ENCODE measurements around the gene PDE10A. TPM values are rescaled to one million over a fixed set of nuclear protein-coding genes. Genes with fewer than 3 reads are reported as not detected.

Gene PDE10A
- total and polyA plus RNA-seq, 2 of the 8 experiments (the other 6 are each of a cell fraction or from before 2014, with no cell fraction given) = 1.1 to 2.4 TPM

DNA sequence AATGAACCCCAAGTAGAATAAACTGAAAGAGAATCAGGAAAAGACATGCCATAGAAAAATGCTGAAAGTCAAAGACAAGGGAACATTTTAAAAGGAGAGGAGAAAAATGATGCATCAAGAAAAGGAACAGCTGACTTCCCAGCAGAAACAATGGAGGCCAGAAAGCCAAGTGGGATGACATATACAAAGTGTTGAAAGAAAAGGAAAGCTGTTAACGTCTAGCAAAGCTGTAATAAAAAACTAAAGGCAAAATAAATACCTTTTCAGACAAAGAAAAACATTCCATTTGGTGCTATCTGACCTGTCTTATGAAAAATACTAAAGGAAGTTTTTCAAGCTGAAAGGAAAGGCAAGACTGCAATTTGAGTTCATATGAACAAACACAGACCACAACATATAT lies 34.1 kb upstream of the PDE10A start:
- no peaks in the 10 kb centered on the region for H3K79me1 ChIP-seq (ENCODE audit: low read depth, low read length)
- FAIRE-seq (no peak), DNase-seq (ENCODE audit: low read depth in 1 of 2, low spot score in 2 of 2) (no peak)
- no peaks in the 10 kb centered on the region for H4K20me1 ChIP-seq (replicated peaks in 1 of 2; ENCODE audit: control insufficient read depth in 1 of 2, insufficient read depth in 2 of 2, low read length in 2 of 2)
- H3K4ac ChIP-seq (replicated peaks; ENCODE audit: insufficient read length, low read depth, low read length) = no peak overlapping the region
- H2BK12ac ChIP-seq (ENCODE audit: low read depth, low read length) = no peak overlapping the region
- H3K18ac ChIP-seq (ENCODE audit: extremely low read depth, low read length) = no peak overlapping the region
- H2AFZ ChIP-seq (ENCODE audit: low read length) = no peak overlapping the region
- no peak overlapping the region for H3K14ac ChIP-seq (ENCODE audit: insufficient read length)
- H4K5ac ChIP-seq (ENCODE audit: insufficient read length, low read depth, low read length) = no peak overlapping the region
- no peak overlapping the region for H2BK5ac ChIP-seq (ENCODE audit: low read depth, low read length)
- H3K23me2 ChIP-seq (ENCODE audit: low read depth, low read length) = peaks cover 3% of the 10 kb centered on the region; the same call in 1 of the 2 replicates
- 65% methylated on average over 1 of the region's 1 CpG; no CpG with 5 or more reads in 1 of the 2 experiments for WGBS, 2 experiments (ENCODE audit: extremely low coverage in 1 of 2, insufficient coverage in 1 of 2, insufficient read length in 1 of 2, insufficient replicate concordance in 2 of 2, low coverage in 1 of 2, low lambda C conversion rate in 2 of 2, missing lambda C conversion rate in 1 of 2)
- TF ChIP-seq EP300 (IDR thresholded peaks at IDR 0.05; ENCODE audit: borderline replicate concordance in 1 of 2, low read depth in 2 of 2, low read length in 2 of 2) = no peak
- no peak for TF ChIP-seq KDM5A (IDR thresholded peaks at IDR 0.05; ENCODE audit: low read length)
- TF ChIP-seq KDM4A (IDR thresholded peaks at IDR 0.05; ENCODE audit: low read depth, low read length, severe bottlenecking) = no peak
- TF ChIP-seq, protein P1, sequence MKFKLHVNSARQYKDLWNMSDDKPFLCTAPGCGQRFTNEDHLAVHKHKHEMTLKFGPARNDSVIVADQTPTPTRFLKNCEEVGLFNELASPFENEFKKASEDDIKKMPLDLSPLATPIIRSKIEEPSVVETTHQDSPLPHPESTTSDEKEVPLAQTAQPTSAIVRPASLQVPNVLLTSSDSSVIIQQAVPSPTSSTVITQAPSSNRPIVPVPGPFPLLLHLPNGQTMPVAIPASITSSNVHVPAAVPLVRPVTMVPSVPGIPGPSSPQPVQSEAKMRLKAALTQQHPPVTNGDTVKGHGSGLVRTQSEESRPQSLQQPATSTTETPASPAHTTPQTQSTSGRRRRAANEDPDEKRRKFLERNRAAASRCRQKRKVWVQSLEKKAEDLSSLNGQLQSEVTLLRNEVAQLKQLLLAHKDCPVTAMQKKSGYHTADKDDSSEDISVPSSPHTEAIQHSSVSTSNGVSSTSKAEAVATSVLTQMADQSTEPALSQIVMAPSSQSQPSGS (IDR thresholded peaks at IDR 0.05; ENCODE audit: low read length) = no peak
- no peak for TF ChIP-seq ZNF274 (IDR thresholded peaks at IDR 0.05; ENCODE audit: borderline replicate concordance, extremely low read depth, low read length)
- TF ChIP-seq HDAC6 (IDR thresholded peaks at IDR 0.05; ENCODE audit: low read depth, low read length) = no peak
- TF ChIP-seq BACH1 (IDR thresholded peaks at IDR 0.05; ENCODE audit: low read length) = no peak
- TF ChIP-seq TCF12 (IDR thresholded peaks at IDR 0.05; ENCODE audit: low read depth, low read length) = no peak
- no peak for TF ChIP-seq TAF1 (IDR thresholded peaks at IDR 0.05; ENCODE audit: low read depth, low read length)
- TF ChIP-seq, protein P2, sequence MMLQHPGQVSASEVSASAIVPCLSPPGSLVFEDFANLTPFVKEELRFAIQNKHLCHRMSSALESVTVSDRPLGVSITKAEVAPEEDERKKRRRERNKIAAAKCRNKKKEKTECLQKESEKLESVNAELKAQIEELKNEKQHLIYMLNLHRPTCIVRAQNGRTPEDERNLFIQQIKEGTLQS (IDR thresholded peaks at IDR 0.05; ENCODE audit: insufficient read depth, low read depth, low read length) = no peak
- H3K9me3 ChIP-seq (ENCODE audit: insufficient read depth in 2 of 2, low read depth in 1 of 2, low read length in 1 of 2) = no peaks in the 10 kb centered on the region
- H2BK15ac ChIP-seq (ENCODE audit: low read length) = no peak overlapping the region
- no peak overlapping the region for H2BK120ac ChIP-seq (replicated peaks; ENCODE audit: low read depth, low read length)
- no peaks in the 10 kb centered on the region for H3K79me2 ChIP-seq (ENCODE audit: control insufficient read depth in 1 of 2, insufficient read depth in 2 of 2, low read length in 2 of 2)
- no peak overlapping the region for H4K91ac ChIP-seq (replicated peaks; ENCODE audit: insufficient read length, low read length)
- no peak overlapping the region for H3K4me3 ChIP-seq (ENCODE audit: extremely low read depth in 1 of 4, insufficient read depth in 2 of 4, low read depth in 3 of 4, low read length in 4 of 4)
- H4K8ac ChIP-seq (ENCODE audit: extremely low read depth, insufficient read depth, low read length) = no peak overlapping the region
- ChIA-PET CTCF (ENCODE audit: partially characterized antibody) (interaction anchor here (1.1 kb wide), 2 partner anchors 10 to 162 kb away, joined by 3 to 4 read pairs; no protein-coding TSS in a partner anchor), POLR2A (ENCODE audit: partially characterized antibody) (no interaction called here)
- no peak overlapping the region for H3K9ac ChIP-seq (replicated peaks in 1 of 4; ENCODE audit: extremely low read depth in 1 of 4, low read depth in 3 of 4, low read length in 3 of 4)
- no peaks in the 10 kb centered on the region for H3K36me3 ChIP-seq (ENCODE audit: control insufficient read depth in 2 of 4, insufficient read depth in 4 of 4, low read length in 3 of 4)
- no peak overlapping the region for H3K27ac ChIP-seq (ENCODE audit: low read depth, low read length)
- H2BK20ac ChIP-seq (ENCODE audit: low read length) = no peak overlapping the region
- H3K4me1 ChIP-seq (replicated peaks in 1 of 4; ENCODE audit: control insufficient read depth in 3 of 4, insufficient read depth in 4 of 4, low read length in 3 of 4) = no peaks in the 10 kb centered on the region
- no peaks in the 10 kb centered on the region for H3K27me3 ChIP-seq (replicated peaks in 1 of 4; ENCODE audit: control insufficient read depth in 3 of 4, extremely low read depth in 1 of 4, insufficient read depth in 3 of 4, low read length in 3 of 4)
- H3K23ac ChIP-seq (ENCODE audit: insufficient read length) = no peak overlapping the region
- H3K56ac ChIP-seq (replicated peaks; ENCODE audit: insufficient read length, low read depth, low read length) = no peak overlapping the region
- H3K4me2 ChIP-seq (ENCODE audit: insufficient read depth in 1 of 2, low read depth in 2 of 2, low read length in 2 of 2) = no peak overlapping the region
- no peak overlapping the region for H2AK5ac ChIP-seq (ENCODE audit: low read depth, low read length)
